Measurements from ENCODE around the gene NRBP1.

Gene NRBP1

DNA sequence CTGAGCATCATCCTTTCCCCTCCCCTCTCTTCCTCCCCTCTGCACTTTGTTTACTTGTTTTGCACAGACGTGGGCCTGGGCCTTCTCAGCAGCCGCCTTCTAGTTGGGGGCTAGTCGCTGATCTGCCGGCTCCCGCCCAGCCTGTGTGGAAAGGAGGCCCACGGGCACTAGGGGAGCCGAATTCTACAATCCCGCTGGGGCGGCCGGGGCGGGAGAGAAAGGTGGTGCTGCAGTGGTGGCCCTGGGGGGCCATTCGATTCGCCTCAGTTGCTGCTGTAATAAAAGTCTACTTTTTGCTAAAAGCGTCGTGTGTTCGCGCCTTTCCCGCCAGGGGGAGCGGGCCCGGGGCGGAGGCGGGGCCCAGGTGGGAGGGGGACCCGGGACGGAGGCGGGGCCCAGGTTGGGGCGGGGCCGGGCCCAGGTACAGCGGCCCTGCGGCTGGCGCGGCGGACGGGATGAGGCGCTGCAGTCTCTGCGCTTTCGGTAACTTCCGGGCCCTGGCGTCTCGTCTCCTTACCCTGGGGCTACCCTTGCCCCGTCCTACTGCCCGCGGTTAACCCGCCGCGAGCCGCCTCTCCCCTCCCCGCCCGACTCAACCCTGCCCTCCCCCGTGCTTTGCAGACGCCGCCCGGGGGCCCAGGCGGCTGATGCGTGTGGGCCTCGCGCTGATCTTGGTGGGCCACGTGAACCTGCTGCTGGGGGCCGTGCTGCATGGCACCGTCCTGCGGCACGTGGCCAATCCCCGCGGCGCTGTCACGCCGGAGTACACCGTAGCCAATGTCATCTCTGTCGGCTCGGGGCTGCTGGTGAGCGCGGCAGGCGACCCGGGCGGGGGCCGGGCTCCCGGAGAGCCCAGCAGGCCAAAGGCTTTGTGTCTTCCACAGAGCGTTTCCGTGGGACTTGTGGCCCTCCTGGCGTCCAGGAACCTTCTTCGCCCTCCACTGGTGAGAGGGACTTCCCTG is 13.8 kb downstream of the NRBP1 start, which contains the start of gene KRTCAP3:
Gene KRTCAP3, plus strand, starts transcription at position 424 of the 962 bp plus-strand sequence. Its CDS starts 32 bp downstream, at position 456.
- H3K4me1 Mint-ChIP-seq, result peaks cover 5% of the 10 kb centered on the region
- no peaks in the 10 kb centered on the region for H3K27me3 Mint-ChIP-seq
- DNase-seq (ENCODE audit: low spot score in 2 of 2) (peak; percentile 26 to 78), ATAC-seq (ENCODE audit: low read depth) (peak; percentile 98)
- H3K27ac Mint-ChIP-seq, result peak within 1 kb of the TSS; percentile 42
- peak within 1 kb of the TSS; percentile 61 for H3K4me3 Mint-ChIP-seq
- H3K36me3 Mint-ChIP-seq, result peaks cover 37% of the 10 kb centered on the region
- no peaks in the 10 kb centered on the region for H3K9me3 Mint-ChIP-seq

DNA sequence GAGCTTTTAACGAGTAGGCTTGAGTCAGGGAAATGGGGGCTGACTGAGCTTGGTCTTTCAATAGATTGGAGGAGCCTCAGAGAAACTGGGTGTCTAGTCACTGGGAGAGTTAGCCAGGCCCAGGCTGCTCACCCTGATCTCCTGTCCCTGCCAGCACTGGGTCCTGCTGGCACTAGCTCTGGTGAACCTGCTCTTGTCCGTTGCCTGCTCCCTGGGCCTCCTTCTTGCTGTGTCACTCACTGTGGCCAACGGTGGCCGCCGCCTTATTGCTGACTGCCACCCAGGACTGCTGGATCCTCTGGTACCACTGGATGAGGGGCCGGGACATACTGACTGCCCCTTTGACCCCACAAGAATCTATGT is 14.5 kb downstream of the NRBP1 start:
- Mint-ChIP-seq H3K9me3 (no peaks in the 10 kb centered on the region), H3K36me3 (peaks cover 37% of the 10 kb centered on the region), H3K4me1 (peaks cover 5% of the 10 kb centered on the region), H3K27ac (peak overlapping the region; percentile 42), H3K4me3 (peak overlapping the region; percentile 61), H3K27me3 (no peaks in the 10 kb centered on the region)
- ATAC-seq (ENCODE audit: low read depth), result no peak
- DNase-seq (ENCODE audit: low spot score in 2 of 2), result no peak

- Mint-ChIP-seq H3K27ac (peak overlapping the region; percentile 7), H3K9me3 (no peaks in the 10 kb centered on the region), H3K27me3 (no peaks in the 10 kb centered on the region), H3K4me3 (no peak overlapping the region), H3K4me1 (peaks cover 5% of the 10 kb centered on the region), H3K36me3 (peaks cover 32% of the 10 kb centered on the region)
- no peak for DNase-seq (ENCODE audit: low spot score in 2 of 2)
- no peak for ATAC-seq (ENCODE audit: low read depth)
Observed at GRCh38 chr2:27445155-27445554, 16.7 kb downstream of the NRBP1 start.

GRCh38 chr2:27445615-27446014 is 17.2 kb downstream of the NRBP1 start:
- H3K27ac Mint-ChIP-seq, result peak overlapping the region; percentile 7
- no peaks in the 10 kb centered on the region for H3K27me3 Mint-ChIP-seq
- no peaks in the 10 kb centered on the region for H3K9me3 Mint-ChIP-seq
- DNase-seq (ENCODE audit: low spot score in 2 of 2) (no peak), ATAC-seq (ENCODE audit: low read depth) (no peak)
- H3K4me3 Mint-ChIP-seq, result no peak overlapping the region
- H3K36me3 Mint-ChIP-seq, result peaks cover 28% of the 10 kb centered on the region
- peaks cover 5% of the 10 kb centered on the region for H3K4me1 Mint-ChIP-seq

DNA sequence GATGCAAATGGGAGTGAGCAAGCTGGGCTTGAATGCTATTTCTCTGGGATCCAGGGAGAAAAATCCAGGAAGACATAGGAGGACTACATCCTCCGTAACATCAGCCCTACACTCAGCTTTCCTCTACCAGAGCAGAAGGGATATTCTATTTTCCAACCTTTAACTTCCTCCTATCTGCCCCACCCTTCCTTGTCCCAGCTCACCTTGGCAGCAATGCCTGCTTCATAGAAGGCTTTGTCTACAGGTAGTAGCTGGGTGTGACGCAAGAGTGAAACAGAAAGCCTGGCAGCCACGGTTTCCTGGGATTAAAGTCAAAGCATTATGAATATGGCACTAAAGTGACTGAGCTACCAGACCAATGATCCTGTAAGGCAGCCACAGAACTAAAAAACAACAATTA is 17.6 kb downstream of the NRBP1 start:
- Mint-ChIP-seq H3K4me3 (no peak overlapping the region), H3K27me3 (no peaks in the 10 kb centered on the region), H3K4me1 (peaks cover 5% of the 10 kb centered on the region), H3K9me3 (no peaks in the 10 kb centered on the region), H3K36me3 (peaks cover 26% of the 10 kb centered on the region), H3K27ac (no peak overlapping the region)
- ATAC-seq (ENCODE audit: low read depth), result no peak
- no peak for DNase-seq (ENCODE audit: low spot score in 2 of 2)

GRCh38 chr2:27448381-27448780 is 19.9 kb downstream of the NRBP1 start:
- no peaks in the 10 kb centered on the region for H3K9me3 Mint-ChIP-seq
- peaks cover under 1% of the 10 kb centered on the region for H3K4me1 Mint-ChIP-seq
- no peak overlapping the region for H3K27ac Mint-ChIP-seq
- H3K4me3 Mint-ChIP-seq, result no peak overlapping the region
- ATAC-seq (ENCODE audit: low read depth) (no peak), DNase-seq (ENCODE audit: low spot score in 2 of 2) (no peak)
- H3K27me3 Mint-ChIP-seq, result no peaks in the 10 kb centered on the region
- peaks cover 18% of the 10 kb centered on the region for H3K36me3 Mint-ChIP-seq

GRCh38 chr2:27451095-27451494 is 22.7 kb downstream of the NRBP1 start:
- H3K4me3 Mint-ChIP-seq, result no peak overlapping the region
- peaks cover 24% of the 10 kb centered on the region for H3K36me3 Mint-ChIP-seq
- H3K27ac Mint-ChIP-seq, result no peak overlapping the region
- no peaks in the 10 kb centered on the region for H3K9me3 Mint-ChIP-seq
- ATAC-seq (ENCODE audit: low read depth), result no peak
- H3K4me1 Mint-ChIP-seq, result no peaks in the 10 kb centered on the region
- DNase-seq (ENCODE audit: low spot score in 2 of 2), result no peak
- no peaks in the 10 kb centered on the region for H3K27me3 Mint-ChIP-seq

- H3K27ac Mint-ChIP-seq, result no peak overlapping the region
- no peaks in the 10 kb centered on the region for H3K9me3 Mint-ChIP-seq
- ATAC-seq (ENCODE audit: low read depth), result no peak
- H3K4me1 Mint-ChIP-seq, result no peaks in the 10 kb centered on the region
- H3K36me3 Mint-ChIP-seq, result peaks cover 20% of the 10 kb centered on the region
- DNase-seq (ENCODE audit: low spot score in 2 of 2), result no peak
- no peak overlapping the region for H3K4me3 Mint-ChIP-seq
- H3K27me3 Mint-ChIP-seq, result no peaks in the 10 kb centered on the region
Observed at GRCh38 chr2:27453968-27454367, 25.5 kb downstream of the NRBP1 start.

DNA sequence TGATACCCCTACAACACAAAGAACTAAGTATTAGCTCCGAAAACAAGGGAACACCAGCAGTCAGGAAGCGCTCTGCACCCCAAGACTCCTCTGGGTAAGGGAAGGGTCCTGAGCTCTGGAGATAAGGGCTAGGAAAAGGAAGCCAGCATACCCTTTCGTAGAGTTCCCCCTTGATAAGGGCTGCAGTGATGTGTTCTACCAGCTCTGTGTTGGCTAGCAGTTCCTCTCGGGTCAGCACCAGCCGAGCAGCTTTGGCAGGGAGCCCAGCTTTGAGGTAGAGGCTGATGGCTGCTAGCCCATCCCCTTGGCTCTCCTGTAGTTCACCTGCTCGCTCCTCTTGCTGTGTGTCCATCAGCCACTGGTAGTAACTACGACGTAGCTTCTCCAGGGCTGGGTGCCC is 32.7 kb downstream of the NRBP1 start:
- Mint-ChIP-seq H3K36me3 (peaks cover 16% of the 10 kb centered on the region), H3K4me1 (no peaks in the 10 kb centered on the region)
- ATAC-seq (ENCODE audit: low read depth), result no peak

DNA sequence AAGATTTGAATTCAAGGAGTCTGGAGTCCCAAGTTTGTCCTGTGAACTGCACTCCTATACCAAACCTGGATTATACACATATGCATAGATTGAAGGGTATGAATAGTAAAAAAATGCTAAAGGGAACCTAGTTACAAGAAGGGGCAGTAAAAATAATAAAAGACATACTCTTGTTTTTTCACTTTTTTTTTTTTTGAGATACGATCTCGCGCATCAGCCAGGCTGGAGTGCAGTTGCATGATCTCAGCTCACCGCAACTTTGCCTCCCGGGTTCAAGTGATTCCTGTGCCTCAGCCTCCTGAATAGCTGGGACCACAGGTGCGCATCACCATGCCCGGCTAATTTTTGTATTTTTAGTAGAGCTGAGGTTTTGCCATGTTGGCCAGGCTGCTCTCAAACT is 36.0 kb downstream of the NRBP1 start:
- Mint-ChIP-seq H3K9me3 (no peaks in the 10 kb centered on the region), H3K27ac (no peak overlapping the region), H3K27me3 (no peaks in the 10 kb centered on the region), H3K36me3 (peaks cover 15% of the 10 kb centered on the region), H3K4me3 (no peak overlapping the region), H3K4me1 (no peaks in the 10 kb centered on the region)
- DNase-seq (ENCODE audit: low spot score in 2 of 2), result no peak
- no peak for ATAC-seq (ENCODE audit: low read depth)

More for the DNA sequence above, 32.7 kb downstream of the NRBP1 start:
- Mint-ChIP-seq H3K27ac (no peak overlapping the region), H3K27me3 (no peaks in the 10 kb centered on the region), H3K4me3 (no peak overlapping the region), H3K9me3 (no peaks in the 10 kb centered on the region)
- DNase-seq (ENCODE audit: low spot score in 2 of 2), result no peak

DNA sequence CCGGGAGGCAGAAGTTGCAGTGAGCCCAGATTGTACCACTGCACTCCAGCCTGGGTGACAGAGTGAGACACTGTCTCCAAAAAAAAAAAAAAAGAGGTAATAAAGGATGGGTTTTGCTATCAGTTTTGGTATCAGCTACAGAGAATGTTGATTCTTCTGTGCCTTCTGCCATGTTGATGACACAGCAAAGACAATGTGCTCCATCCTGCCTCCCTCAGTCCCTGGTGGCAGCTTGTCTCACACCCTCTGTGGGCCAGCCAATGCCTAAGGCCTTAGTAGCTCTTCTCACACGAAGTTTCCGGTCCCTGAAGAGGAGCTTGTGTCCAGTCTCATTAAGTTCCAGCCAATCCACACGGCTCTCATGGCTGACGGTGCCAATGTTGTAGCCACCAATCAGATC is 43.5 kb downstream of the NRBP1 start:
- ATAC-seq (ENCODE audit: low read depth) (no peak), DNase-seq (ENCODE audit: low spot score in 2 of 2) (no peak)
- H3K4me1 Mint-ChIP-seq, result peaks cover 2% of the 10 kb centered on the region
- H3K4me3 Mint-ChIP-seq, result no peak overlapping the region
- peaks cover 19% of the 10 kb centered on the region for H3K36me3 Mint-ChIP-seq
- no peaks in the 10 kb centered on the region for H3K27me3 Mint-ChIP-seq
- H3K27ac Mint-ChIP-seq, result no peak overlapping the region
- no peaks in the 10 kb centered on the region for H3K9me3 Mint-ChIP-seq

DNA sequence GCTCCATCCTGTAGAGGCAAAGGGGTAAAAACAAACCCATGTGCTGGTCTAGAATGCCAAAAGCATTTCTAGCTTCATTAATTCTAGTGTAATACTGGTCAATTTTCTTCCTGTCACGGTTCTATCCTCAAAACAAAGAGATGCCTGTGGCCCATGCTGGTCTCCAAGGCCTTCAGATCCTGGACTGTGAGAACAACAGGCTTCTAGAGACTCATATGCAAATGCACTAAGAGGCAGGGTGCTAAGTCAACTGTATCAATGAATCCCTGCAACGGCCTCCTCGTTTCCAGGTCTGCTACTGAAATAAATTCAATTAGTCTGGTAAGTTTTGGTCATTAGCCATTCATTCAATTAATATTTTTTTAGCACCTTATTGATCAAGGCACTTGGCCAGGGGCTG is 57.1 kb downstream of the NRBP1 start:
- H3K4me3 Mint-ChIP-seq, result no peak overlapping the region
- DNase-seq (ENCODE audit: low spot score in 2 of 2), result no peak
- H3K36me3 Mint-ChIP-seq, result peaks cover 18% of the 10 kb centered on the region
- no peak for ATAC-seq (ENCODE audit: low read depth)
- H3K4me1 Mint-ChIP-seq, result peaks cover 12% of the 10 kb centered on the region
- no peaks in the 10 kb centered on the region for H3K27me3 Mint-ChIP-seq
- H3K27ac Mint-ChIP-seq, result peak overlapping the region; percentile 63
- H3K9me3 Mint-ChIP-seq, result no peaks in the 10 kb centered on the region

- Mint-ChIP-seq H3K4me1 (peaks cover 8% of the 10 kb centered on the region), H3K9me3 (no peaks in the 10 kb centered on the region), H3K27ac (peak overlapping the region; percentile 93), H3K4me3 (peak overlapping the region; percentile 88), H3K27me3 (peaks cover 2% of the 10 kb centered on the region), H3K36me3 (no peaks in the 10 kb centered on the region)
- DNase-seq (ENCODE audit: low spot score in 2 of 2) (no peak), ATAC-seq (ENCODE audit: low read depth) (peak; percentile 5)
Observed at GRCh38 chr2:27489118-27489497, 60.7 kb downstream of the NRBP1 start.

- peak; percentile 94 to 97 for DNase-seq (ENCODE audit: low spot score in 2 of 2)
- Mint-ChIP-seq H3K27me3 (peaks cover 2% of the 10 kb centered on the region), H3K36me3 (no peaks in the 10 kb centered on the region), H3K27ac (peak within 1 kb of the TSS; percentile 93), H3K9me3 (no peaks in the 10 kb centered on the region), H3K4me3 (peak within 1 kb of the TSS; percentile 88), H3K4me1 (peaks cover 8% of the 10 kb centered on the region)
- peak; percentile 85 for ATAC-seq (ENCODE audit: low read depth)
Observed at GRCh38 chr2:27489498-27490397, 61.3 kb downstream of the NRBP1 start, which contains the start of gene IFT172. IFT172 (minus strand) TSS chr2:27489743; CDS start chr2:27489653, 90 bp downstream.
